ENCODE measurements around the gene CEP350. TPM values are rescaled to one million over a fixed set of nuclear protein-coding genes. Genes with fewer than 3 reads are reported as not detected.
A peak's percentile ranks its signal among the peaks of the same experiment; 100 is the strongest.

CEP350 gene
- total RNA-seq, 2 donors from 2014 or later: 34.7 to 50.6 TPM

DNA sequence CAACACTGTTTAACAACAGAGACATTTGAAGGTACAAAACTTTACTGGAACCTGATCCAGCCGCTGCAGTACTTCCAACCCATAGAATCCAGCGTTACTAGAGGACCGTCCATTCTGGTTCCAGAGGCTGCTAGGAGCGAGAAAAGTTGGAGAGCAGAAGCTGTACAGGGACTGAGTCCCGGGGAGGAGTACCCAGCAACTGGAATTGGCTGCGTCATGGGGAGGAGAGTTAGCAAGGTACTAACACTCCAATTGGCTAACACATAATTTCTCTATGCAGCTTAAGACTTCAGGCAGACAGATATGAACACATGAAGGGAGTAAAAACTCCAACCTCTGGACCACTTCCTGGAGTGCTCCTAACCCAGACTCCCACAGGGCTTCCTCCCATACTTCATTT, 198.0 kb downstream of the CEP350 start:
- Histone ChIP-seq H3K9ac (ENCODE audit: low read depth in 2 of 2, low read length in 2 of 2) (no peak overlapping the region), H3K4me1 (peaks cover 16% of the 10 kb centered on the region), H3K27ac (no peak overlapping the region), H3K36me3 (no peaks in the 10 kb centered on the region), H3K4me3 (no peak overlapping the region), H3K27me3 (no peaks in the 10 kb centered on the region), H3K9me3 (no peaks in the 10 kb centered on the region)
- no peak for DNase-seq
- TF ChIP-seq CTCF (IDR thresholded peaks at IDR 0.05): no peak
- intact Hi-C loops (cut with DNase I): no loop called here

DNA sequence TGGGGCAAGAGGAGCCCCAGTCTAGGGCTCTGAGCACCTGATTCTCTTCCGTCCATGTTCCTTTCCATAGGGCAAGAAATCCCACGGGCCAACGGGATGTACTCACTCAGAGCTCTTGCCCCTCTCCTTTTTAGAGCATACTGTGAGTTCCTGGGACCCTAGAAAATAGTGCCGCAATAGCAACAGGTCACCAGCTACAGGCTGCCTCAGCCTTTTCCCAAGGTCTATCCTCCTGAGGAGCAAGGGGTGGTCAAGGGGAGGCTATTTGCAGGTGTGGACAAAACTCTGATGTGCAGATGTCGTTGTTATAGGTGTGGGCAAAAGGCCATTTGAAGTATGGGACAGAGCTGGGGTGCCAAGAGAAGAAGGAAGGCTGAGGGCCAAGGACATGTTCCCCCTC, 198.4 kb downstream of the CEP350 start:
- no peak for TF ChIP-seq CTCF (IDR thresholded peaks at IDR 0.05)
- Histone ChIP-seq H3K27me3 (no peaks in the 10 kb centered on the region), H3K9ac (ENCODE audit: low read depth in 2 of 2, low read length in 2 of 2) (no peak overlapping the region), H3K36me3 (no peaks in the 10 kb centered on the region), H3K27ac (no peak overlapping the region), H3K9me3 (no peaks in the 10 kb centered on the region), H3K4me3 (no peak overlapping the region), H3K4me1 (peaks cover 18% of the 10 kb centered on the region)
- DNase-seq: no peak
- intact Hi-C loops (cut with DNase I): no loop called here

GRCh38 chr1:180154003-180154324, 199.4 kb downstream of the CEP350 start:
- peak overlapping the region; percentile 78 for H3K27ac ChIP-seq
- H3K4me3 ChIP-seq: peak overlapping the region; percentile 100
- peaks cover 26% of the 10 kb centered on the region for H3K4me1 ChIP-seq
- intact Hi-C loops (cut with DNase I): no loop called here
- H3K36me3 ChIP-seq: no peaks in the 10 kb centered on the region
- H3K9ac ChIP-seq (ENCODE audit: low read depth in 2 of 2, low read length in 2 of 2): peak overlapping the region; percentile 74 to 82
- no peaks in the 10 kb centered on the region for H3K9me3 ChIP-seq
- no peaks in the 10 kb centered on the region for H3K27me3 ChIP-seq
- no peak for TF ChIP-seq CTCF (IDR thresholded peaks at IDR 0.05)
- DNase-seq: no peak

DNA sequence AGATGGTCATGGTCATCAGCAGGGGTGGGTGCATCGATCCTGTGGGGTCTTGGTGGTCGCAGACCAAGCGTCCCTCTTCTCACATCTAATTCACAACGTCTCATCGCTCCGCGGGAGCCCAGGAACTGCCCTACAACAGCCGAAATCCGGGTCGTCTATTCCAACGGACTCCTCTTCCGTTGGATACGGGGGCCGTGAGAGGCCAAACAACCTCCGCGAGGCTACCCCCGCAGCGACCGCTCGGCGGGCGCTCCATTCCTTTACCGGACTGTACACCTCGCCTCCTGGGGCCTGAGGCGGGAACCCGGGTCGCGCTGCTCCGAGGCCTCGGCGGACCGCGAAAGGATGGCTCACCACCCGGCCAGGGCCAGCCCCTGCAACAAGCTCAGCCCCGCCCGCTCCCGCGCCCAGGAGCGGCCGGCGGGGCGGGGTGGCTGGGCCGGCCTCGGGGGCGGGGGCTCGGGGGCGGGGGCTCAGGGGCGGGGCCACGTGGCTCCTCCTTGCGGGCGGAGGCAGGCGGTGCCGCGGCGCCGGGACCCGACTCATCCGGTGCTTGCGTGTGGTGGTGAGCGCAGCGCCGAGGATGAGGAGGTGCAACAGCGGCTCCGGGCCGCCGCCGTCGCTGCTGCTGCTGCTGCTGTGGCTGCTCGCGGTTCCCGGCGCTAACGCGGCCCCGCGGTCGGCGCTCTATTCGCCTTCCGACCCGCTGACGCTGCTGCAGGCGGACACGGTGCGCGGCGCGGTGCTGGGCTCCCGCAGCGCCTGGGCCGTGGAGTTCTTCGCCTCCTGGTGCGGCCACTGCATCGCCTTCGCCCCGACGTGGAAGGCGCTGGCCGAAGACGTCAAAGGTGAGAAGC, 199.9 kb downstream of the CEP350 start, which contains the start of gene QSOX1:
QSOX1 (plus strand) TSS at position 545 of the 857 bp plus-strand sequence; CDS start at position 584, 39 bp downstream.
- H3K27me3 ChIP-seq: no peaks in the 10 kb centered on the region

GRCh38 chr1:180155182-180155682, 200.6 kb downstream of the CEP350 start:
- TF ChIP-seq CTCF (IDR thresholded peaks at IDR 0.05): no peak
- Histone ChIP-seq H3K27me3 (no peaks in the 10 kb centered on the region), H3K4me1 (peaks cover 31% of the 10 kb centered on the region), H3K4me3 (peak overlapping the region; percentile 100), H3K9ac (ENCODE audit: low read depth in 2 of 2, low read length in 2 of 2) (peak overlapping the region; percentile 85 to 91), H3K9me3 (no peaks in the 10 kb centered on the region), H3K36me3 (no peaks in the 10 kb centered on the region), H3K27ac (peak overlapping the region; percentile 88)
- intact Hi-C loops (cut with DNase I): no loop called here
- DNase-seq: peak; percentile 47

More for the DNA sequence above, 199.9 kb downstream of the CEP350 start, which contains the start of gene QSOX1:
- peak within 1 kb of the TSS; percentile 85 to 91 for H3K9ac ChIP-seq (ENCODE audit: low read depth in 2 of 2, low read length in 2 of 2)
- H3K9me3 ChIP-seq: no peaks in the 10 kb centered on the region
- peak within 1 kb of the TSS; percentile 88 for H3K27ac ChIP-seq
- peak; percentile 92 for DNase-seq
- no peak for TF ChIP-seq CTCF (IDR thresholded peaks at IDR 0.05)
- peak within 1 kb of the TSS; percentile 100 for H3K4me3 ChIP-seq
- no peaks in the 10 kb centered on the region for H3K36me3 ChIP-seq
- H3K4me1 ChIP-seq: peaks cover 31% of the 10 kb centered on the region
- intact Hi-C loops (cut with DNase I): no loop called here
